Ascending aorta (tissue), 2 donors: ENCODE data around the gene SLC2A1. TPM values are rescaled to one million over a fixed set of nuclear protein-coding genes. Genes with fewer than 3 reads are reported as not detected.
A peak's percentile ranks its signal among the peaks of the same experiment; 100 is the strongest.

Experiments
- DNase-seq, 2 donors: peaks; one replicate each; pipeline ENCODE4 v3.0.0-alpha.2; 2019; ENCODE audit warnings: low spot score in 2 of 2
- H3K27ac ChIP-seq, 2 donors: fragments of 200-600 bp; sonication (generic); one replicate each; pipeline ENCODE4 v1.5.1; 2016 to 2017; ENCODE audit warnings: mild to moderate bottlenecking in 1 of 2
- H3K27me3 ChIP-seq: fragments of 200-600 bp; sonication (generic); one replicate; pipeline ENCODE4 v1.5.1; 2017
- H3K36me3 ChIP-seq, 2 donors: fragments of 200-600 bp; sonication (generic); one replicate each; pipeline ENCODE4 v1.5.1; 2016
- H3K4me1 ChIP-seq, 2 donors: fragments of 200-600 bp; sonication (generic); one replicate each; pipeline ENCODE4 v1.5.1; 2016 to 2017; ENCODE audit warnings: mild to moderate bottlenecking in 1 of 2
- H3K4me3 ChIP-seq, 2 donors: fragments of 200-600 bp; sonication (generic); one replicate each; pipeline ENCODE4 v1.5.1; 2016 to 2017; ENCODE audit warnings: mild to moderate bottlenecking in 1 of 2
- H3K9me3 ChIP-seq, 2 donors: fragments of 200-600 bp; sonication (generic); one replicate each; pipeline ENCODE4 v1.5.1; 2016
- CTCF ChIP-seq, 3 experiments: fragments of 200-600 bp in 2 of 3; fragments of 450-650 bp in 1 of 3; sonication (generic) in 2 of 3; IDR thresholded peaks; one replicate each; pipeline ENCODE4 v1.5.1; 2016 to 2019; ENCODE audit warnings: antibody characterized with exemption in 3 of 3, mild to moderate bottlenecking in 1 of 3, moderate library complexity in 1 of 3
- intact Hi-C: fragments of 100-400 bp; cut with DNase I; formaldehyde crosslinking; loops from one replicate; pipeline ENCODE4 v1.15.1; 2023
- total RNA-seq: library from RNA; depleted of rRNA; stranded (reverse); fragments of >200 nt; gene quantifications from one replicate; pipeline ENCODE4 v1.1.0, GENCODE V29; 2016

SLC2A1 gene
- 15.5 TPM for total RNA-seq

- H3K27ac ChIP-seq: peak within 1 kb of the TSS; percentile 93 to 97
- DNase-seq: peak; percentile 88 to 97
- TF ChIP-seq CTCF (IDR thresholded peaks at IDR 0.05): peak in 1 of 3 experiments; percentile 3
- intact Hi-C loops: loop anchor here (1.0 to 10.0 kb wide), 3 partner anchors 17 to 1464 kb away; no protein-coding TSS in a partner anchor
- H3K4me1 ChIP-seq: peaks cover 13 to 34% of the 10 kb centered on the region in 2 donors
- no peaks in the 10 kb centered on the region for H3K27me3 ChIP-seq
- no peaks in the 10 kb centered on the region for H3K9me3 ChIP-seq
- H3K4me3 ChIP-seq: peak within 1 kb of the TSS; percentile 94 to 96
- no peaks in the 10 kb centered on the region for H3K36me3 ChIP-seq
Observed at GRCh38 chr1:42958488-42959319, at the start of gene SLC2A1. SLC2A1 (minus strand) TSS chr1:42958868; CDS start chr1:42958651, 217 bp downstream.

GRCh38 chr1:43007377-43008114 is 48.9 kb upstream of the SLC2A1 start:
- Histone ChIP-seq H3K4me1 (no peaks in the 10 kb centered on the region), H3K27me3 (no peaks in the 10 kb centered on the region), H3K9me3 (no peaks in the 10 kb centered on the region), H3K27ac (no peak overlapping the region), H3K4me3 (no peak overlapping the region), H3K36me3 (no peaks in the 10 kb centered on the region)
- intact Hi-C loops: no loop called here
- TF ChIP-seq CTCF (IDR thresholded peaks at IDR 0.05): no peak
- no peak for DNase-seq

- Histone ChIP-seq H3K4me1 (no peaks in the 10 kb centered on the region), H3K4me3 (no peak overlapping the region), H3K27me3 (no peaks in the 10 kb centered on the region), H3K36me3 (no peaks in the 10 kb centered on the region), H3K9me3 (no peaks in the 10 kb centered on the region), H3K27ac (no peak overlapping the region)
- no peak for DNase-seq
- TF ChIP-seq CTCF (IDR thresholded peaks at IDR 0.05): no peak
- intact Hi-C loops: no loop called here
Observed at GRCh38 chr1:43005460-43006361, 47.0 kb upstream of the SLC2A1 start.

GRCh38 chr1:43004587-43005459 is 46.2 kb upstream of the SLC2A1 start:
- no peak for DNase-seq
- no peak for TF ChIP-seq CTCF (IDR thresholded peaks at IDR 0.05)
- H3K27ac ChIP-seq: no peak overlapping the region
- intact Hi-C loops: no loop called here
- no peak overlapping the region for H3K4me3 ChIP-seq
- no peaks in the 10 kb centered on the region for H3K9me3 ChIP-seq
- no peaks in the 10 kb centered on the region for H3K27me3 ChIP-seq
- H3K4me1 ChIP-seq: no peaks in the 10 kb centered on the region
- H3K36me3 ChIP-seq: no peaks in the 10 kb centered on the region
